A673 (cell line): ENCODE results near the gene ASZ1. TPM values are rescaled to one million over a fixed set of nuclear protein-coding genes. Genes with fewer than 3 reads are reported as not detected.

Source experiments
- BruUV-seq: library from RNA; stranded (reverse); fragments of 400-500 nt; replicated peaks from 2 replicates; lab custom pipeline; 2021; lab: Mats Ljungman, UMichigan
- CTCF ChIA-PET: fragments of 300-600 bp; sonication (Branson Sonifier 250); formaldehyde crosslinking; loops from one replicate; lab custom pipeline; 2022; ENCODE audit warnings: antibody characterized with exemption; lab: Charles Lee
- POLR2A ChIA-PET: fragments of 300-600 bp; sonication (Branson Sonifier 250); formaldehyde crosslinking; loops from one replicate; lab custom pipeline; 2022; ENCODE audit warnings: antibody characterized with exemption; ENCODE audit not compliant: low non-redundant PET; lab: Charles Lee
- DNase-seq: peaks from one replicate; pipeline ENCODE4 v3.0.0-alpha.2; 2015; ENCODE audit warnings: low spot score
- H3K27ac ChIP-seq: fragments of 200-600 bp; sonication (generic); 2 replicates; pipeline ENCODE4 v1.5.1; 2016; ENCODE audit warnings: mixed run types, low read depth, mild to moderate bottlenecking, mixed read lengths, antibody characterized with exemption, low read length; ENCODE audit not compliant: poor library complexity, severe bottlenecking
- H3K27me3 ChIP-seq: fragments of 200-600 bp; sonication (generic); replicated peaks from 2 replicates; pipeline ENCODE4 v1.6.1; 2017; ENCODE audit warnings: mixed run types, low read depth, mild to moderate bottlenecking, mixed read lengths, antibody characterized with exemption, low read length; ENCODE audit not compliant: insufficient read depth, poor library complexity
- H3K36me3 ChIP-seq: fragments of 200-600 bp; sonication (generic); 2 replicates; pipeline ENCODE4 v1.6.1; 2016; ENCODE audit warnings: mixed run types, mild to moderate bottlenecking, mixed read lengths, antibody characterized with exemption, low read length; ENCODE audit not compliant: insufficient read depth, poor library complexity, severe bottlenecking
- H3K4me1 ChIP-seq: fragments of 200-600 bp; sonication (generic); 2 replicates; pipeline ENCODE4 v1.6.1; 2017; ENCODE audit warnings: mixed run types, mild to moderate bottlenecking, mixed read lengths, antibody characterized with exemption, low read length; ENCODE audit not compliant: insufficient read depth, poor library complexity, severe bottlenecking
- H3K4me3 ChIP-seq: fragments of 200-600 bp; sonication (generic); 2 replicates; pipeline ENCODE4 v1.5.1; 2016; ENCODE audit warnings: low read depth, mixed run types, mild to moderate bottlenecking, mixed read lengths, low read length; ENCODE audit not compliant: poor library complexity, severe bottlenecking
- H3K9me3 ChIP-seq: fragments of 200-600 bp; sonication (generic); 2 replicates; pipeline ENCODE4 v1.6.1; 2016; ENCODE audit warnings: mixed run types, low read depth, mild to moderate bottlenecking, mixed read lengths, antibody characterized with exemption, low read length; ENCODE audit not compliant: poor library complexity, severe bottlenecking
- CTCF ChIP-seq: fragments of 300-800, 200-600 bp; sonication (generic); conservative IDR thresholded peaks from 2 replicates; pipeline ENCODE4 v1.5.1; 2017; ENCODE audit warnings: low read depth, mild to moderate bottlenecking, antibody characterized with exemption, low read length, moderate library complexity, mixed read lengths
- EZH2 ChIP-seq: fragments of 200-600 bp; sonication (generic); IDR thresholded peaks from 2 replicates; pipeline ENCODE4 v1.6.1; 2017; ENCODE audit warnings: borderline replicate concordance, low read depth, mild to moderate bottlenecking, mixed read lengths, antibody characterized with exemption, low read length; ENCODE audit not compliant: poor library complexity, severe bottlenecking
- intact Hi-C: fragments of 100-400 bp; cut with micrococcal nuclease; formaldehyde crosslinking; loops from one replicate; pipeline ENCODE4 v1.10.0; 2022; ENCODE audit not compliant: unreplicated experiment
- total RNA-seq: library from RNA; stranded (reverse); gene quantifications from 2 replicates; pipeline ENCODE4 v1.2.3, GENCODE V29; 2021

ASZ1 gene
- total RNA-seq, 1 experiment from 2014 or later = not detected

GRCh38 chr7:117383046-117383445 is 44.2 kb downstream of the ASZ1 start:
- Histone ChIP-seq H3K4me3 (no peak overlapping the region), H3K27me3 (no peaks in the 10 kb centered on the region), H3K27ac (no peak overlapping the region), H3K4me1 (no peaks in the 10 kb centered on the region), H3K36me3 (no peaks in the 10 kb centered on the region), H3K9me3 (no peaks in the 10 kb centered on the region)
- intact Hi-C loops = loop anchor here (5.0 kb wide), 1 partner anchor 451 kb away; no protein-coding TSS in a partner anchor
- BruUV-seq = no TSS peak
- POLR2A ChIA-PET = no interaction called here
- TF ChIP-seq EZH2 = no peak
- no peak for TF ChIP-seq CTCF
- no peak for DNase-seq
- CTCF ChIA-PET = no interaction called here

GRCh38 chr7:117381362-117381761 is 45.9 kb downstream of the ASZ1 start:
- BruUV-seq = no TSS peak
- no peak for DNase-seq
- no peaks in the 10 kb centered on the region for H3K4me1 ChIP-seq
- H3K27ac ChIP-seq = no peak overlapping the region
- H3K27me3 ChIP-seq = no peaks in the 10 kb centered on the region
- H3K36me3 ChIP-seq = no peaks in the 10 kb centered on the region
- ChIA-PET CTCF (no interaction called here), POLR2A (no interaction called here)
- H3K9me3 ChIP-seq = no peaks in the 10 kb centered on the region
- intact Hi-C loops = loop anchor here (5.0 kb wide), 1 partner anchor 449 kb away; no protein-coding TSS in a partner anchor
- TF ChIP-seq CTCF (no peak), EZH2 (no peak)
- no peak overlapping the region for H3K4me3 ChIP-seq

GRCh38 chr7:117375380-117375779 is 51.9 kb downstream of the ASZ1 start:
- no peaks in the 10 kb centered on the region for H3K36me3 ChIP-seq
- CTCF ChIA-PET = interaction anchor here (1.7 kb wide), 1 partner anchor 163 kb away, joined by 6 read pairs; no protein-coding TSS in a partner anchor
- no TSS peak for BruUV-seq
- H3K4me3 ChIP-seq = no peak overlapping the region
- no peaks in the 10 kb centered on the region for H3K9me3 ChIP-seq
- TF ChIP-seq CTCF (peak; percentile 39; the same call in 1 of the 2 replicates), EZH2 (no peak)
- peaks cover 5% of the 10 kb centered on the region for H3K27me3 ChIP-seq
- POLR2A ChIA-PET = no interaction called here
- intact Hi-C loops = no loop called here
- no peak for DNase-seq
- H3K27ac ChIP-seq = no peak overlapping the region
- no peaks in the 10 kb centered on the region for H3K4me1 ChIP-seq
